PFSK-1 (cell line): ENCODE measurements around the gene TRIM17.

Source experiments
- FOXP2 ChIP-seq: optimal IDR thresholded peaks from 2 replicates; pipeline ENCODE3; 2011; ENCODE audit warnings: borderline replicate concordance, control low read depth, inconsistent platforms; ENCODE audit not compliant: insufficient read depth; ENCODE audit errors: extremely low read length, extremely low read depth
- POLR2AphosphoS5 ChIP-seq: IDR thresholded peaks from 2 replicates; pipeline ENCODE4 v1.6.1; 2012; ENCODE audit warnings: low read depth, mild to moderate bottlenecking, control low read depth, low read length, moderate library complexity
- SIN3A ChIP-seq: IDR thresholded peaks from 2 replicates; pipeline ENCODE4 v1.6.1; 2012; ENCODE audit warnings: mild to moderate bottlenecking, low read length, moderate library complexity, borderline replicate concordance; ENCODE audit not compliant: insufficient read depth
- TAF1 ChIP-seq: IDR thresholded peaks from 2 replicates; pipeline ENCODE4 v1.6.1; 2012; ENCODE audit warnings: low read length, control low read depth, borderline replicate concordance; ENCODE audit not compliant: insufficient read depth
- TF ChIP-seq, protein P1 (sequence below), 2 experiments: IDR thresholded peaks; 2 replicates each; pipeline versions ENCODE4 v1.6.1 to v1.8.0; 2011 to 2012; ENCODE audit warnings: low read depth in 2 of 2, low read length in 2 of 2, control low read depth in 1 of 2, inconsistent platforms in 1 of 2, mild to moderate bottlenecking in 1 of 2, moderate library complexity in 1 of 2; ENCODE audit not compliant: insufficient read depth in 1 of 2

TRIM17 gene

GRCh38 chr1:228459091-228459993 is 42.7 kb upstream of the TRIM17 start:
- TF ChIP-seq SIN3A: no peak
- peak; percentile 80 for TF ChIP-seq FOXP2

- peak; percentile 91 for TF ChIP-seq POLR2AphosphoS5
- TF ChIP-seq TAF1: peak; percentile 80; the same call in 1 of the 2 replicates
- TF ChIP-seq FOXP2: peak; percentile 49
- TF ChIP-seq, protein P1, sequence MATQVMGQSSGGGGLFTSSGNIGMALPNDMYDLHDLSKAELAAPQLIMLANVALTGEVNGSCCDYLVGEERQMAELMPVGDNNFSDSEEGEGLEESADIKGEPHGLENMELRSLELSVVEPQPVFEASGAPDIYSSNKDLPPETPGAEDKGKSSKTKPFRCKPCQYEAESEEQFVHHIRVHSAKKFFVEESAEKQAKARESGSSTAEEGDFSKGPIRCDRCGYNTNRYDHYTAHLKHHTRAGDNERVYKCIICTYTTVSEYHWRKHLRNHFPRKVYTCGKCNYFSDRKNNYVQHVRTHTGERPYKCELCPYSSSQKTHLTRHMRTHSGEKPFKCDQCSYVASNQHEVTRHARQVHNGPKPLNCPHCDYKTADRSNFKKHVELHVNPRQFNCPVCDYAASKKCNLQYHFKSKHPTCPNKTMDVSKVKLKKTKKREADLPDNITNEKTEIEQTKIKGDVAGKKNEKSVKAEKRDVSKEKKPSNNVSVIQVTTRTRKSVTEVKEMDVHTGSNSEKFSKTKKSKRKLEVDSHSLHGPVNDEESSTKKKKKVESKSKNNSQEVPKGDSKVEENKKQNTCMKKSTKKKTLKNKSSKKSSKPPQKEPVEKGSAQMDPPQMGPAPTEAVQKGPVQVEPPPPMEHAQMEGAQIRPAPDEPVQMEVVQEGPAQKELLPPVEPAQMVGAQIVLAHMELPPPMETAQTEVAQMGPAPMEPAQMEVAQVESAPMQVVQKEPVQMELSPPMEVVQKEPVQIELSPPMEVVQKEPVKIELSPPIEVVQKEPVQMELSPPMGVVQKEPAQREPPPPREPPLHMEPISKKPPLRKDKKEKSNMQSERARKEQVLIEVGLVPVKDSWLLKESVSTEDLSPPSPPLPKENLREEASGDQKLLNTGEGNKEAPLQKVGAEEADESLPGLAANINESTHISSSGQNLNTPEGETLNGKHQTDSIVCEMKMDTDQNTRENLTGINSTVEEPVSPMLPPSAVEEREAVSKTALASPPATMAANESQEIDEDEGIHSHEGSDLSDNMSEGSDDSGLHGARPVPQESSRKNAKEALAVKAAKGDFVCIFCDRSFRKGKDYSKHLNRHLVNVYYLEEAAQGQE (IDR thresholded peaks at IDR 0.05; ENCODE audit: insufficient read depth in 1 of 2, low read depth in 2 of 2, low read length in 2 of 2): peak in 1 of 2 experiments; percentile 45; a peak in 1 of 4 replicates
- TF ChIP-seq SIN3A: 0 out of 2 replicates have a peak, but pooled peaks have one; percentile 30
These were observed 40.9 kb upstream of the TRIM17 start for GRCh38 chr1:228457396-228458176.

DNA sequence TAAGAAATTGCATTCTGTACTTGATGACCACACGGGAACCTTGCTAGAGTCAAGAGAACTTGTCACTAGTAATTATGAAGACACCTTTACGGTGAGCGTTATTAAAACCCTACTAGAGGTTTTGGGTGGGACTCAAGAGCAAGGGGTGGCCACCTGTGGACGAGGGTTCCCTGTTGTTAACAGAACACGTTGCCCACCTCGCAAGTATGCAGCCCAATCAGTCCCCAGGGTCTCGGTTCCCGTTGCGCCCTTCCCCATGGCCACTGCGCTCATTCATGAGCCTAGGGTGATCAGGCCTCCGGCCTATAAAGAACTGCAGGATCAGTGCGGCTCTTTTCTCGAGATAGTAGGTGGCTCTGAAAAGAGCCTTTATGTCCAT is 40.3 kb upstream of the TRIM17 start:
- TF ChIP-seq POLR2AphosphoS5: no peak
- 0 out of 2 replicates have a peak, but pooled peaks have one; percentile 50 for TF ChIP-seq SIN3A
- TF ChIP-seq FOXP2: no peak

- TF ChIP-seq FOXP2 (no peak), TAF1 (no peak), POLR2AphosphoS5 (no peak), SIN3A (no peak)
- TF ChIP-seq, protein P1 (IDR thresholded peaks at IDR 0.05; ENCODE audit: insufficient read depth in 1 of 2, low read depth in 2 of 2, low read length in 2 of 2): no peak
These were observed 39.8 kb upstream of the TRIM17 start for GRCh38 chr1:228456252-228457016.

DNA sequence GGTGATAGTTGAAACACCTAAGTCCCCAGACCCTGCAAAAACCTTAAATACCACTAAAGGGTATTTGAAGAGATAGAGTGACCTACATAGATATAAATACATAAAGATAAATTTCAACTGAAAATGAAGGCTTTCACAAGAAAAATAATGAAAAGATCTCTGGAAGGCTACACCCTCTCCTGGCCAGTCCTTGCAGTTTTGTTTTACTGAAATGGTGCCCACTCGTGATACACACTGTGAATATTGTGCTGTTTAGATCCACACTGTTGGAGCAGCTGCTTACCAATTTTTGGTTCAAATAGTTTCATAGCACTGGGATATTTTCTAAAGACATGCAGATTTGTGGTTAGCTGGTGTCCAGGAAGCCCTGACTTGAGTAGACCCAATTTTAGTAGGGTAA is 39.1 kb upstream of the TRIM17 start:
- TF ChIP-seq, protein P1 (IDR thresholded peaks at IDR 0.05; ENCODE audit: insufficient read depth in 1 of 2, low read depth in 2 of 2, low read length in 2 of 2): no peak
- TF ChIP-seq POLR2AphosphoS5 (no peak), SIN3A (no peak), TAF1 (no peak), FOXP2 (no peak)

DNA sequence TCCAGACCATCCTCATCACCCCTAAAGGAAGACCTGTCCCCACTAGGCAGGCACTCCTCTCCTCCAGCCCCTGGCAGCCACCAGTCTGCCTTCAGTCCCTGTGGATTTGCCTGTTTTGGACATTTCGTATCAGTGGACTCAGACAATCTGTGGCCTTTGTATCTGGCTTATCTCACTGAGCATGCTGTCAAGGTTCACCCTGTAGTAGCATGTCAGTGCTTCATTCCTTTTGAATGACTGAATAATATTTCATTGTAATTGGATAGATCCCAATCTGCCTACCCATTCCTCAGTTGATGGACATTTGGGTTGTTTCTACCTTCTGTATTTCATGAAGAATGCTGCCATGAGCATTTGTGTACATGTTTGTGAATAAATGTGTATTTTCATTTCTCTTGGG is 37.6 kb upstream of the TRIM17 start:
- TF ChIP-seq POLR2AphosphoS5 (no peak), SIN3A (no peak), TAF1 (no peak), FOXP2 (no peak)
